ENCODE measurements around the gene CTDSP1. TPM values are rescaled to one million over a fixed set of nuclear protein-coding genes. Genes with fewer than 3 reads are reported as not detected.
A peak's percentile ranks its signal among the peaks of the same experiment; 100 is the strongest.

The CTDSP1 gene
- total and polyA plus RNA-seq, 2 experiments from 2014 or later = 53.1 to 124 TPM

GRCh38 chr2:218444692-218445357 is 45.2 kb downstream of the CTDSP1 start:
- H3K4me2 ChIP-seq = peak overlapping the region; percentile 32
- no peaks in the 10 kb centered on the region for H3K36me3 ChIP-seq (replicated peaks; ENCODE audit: insufficient read depth, low read depth)
- H3K4me1 ChIP-seq (ENCODE audit: insufficient read depth) = peaks cover 23% of the 10 kb centered on the region
- 85% methylated on average over 7 of the region's 7 CpGs for WGBS (ENCODE audit: low lambda C conversion rate, missing lambda C conversion rate)
- H3K79me2 ChIP-seq = no peaks in the 10 kb centered on the region
- H2AFZ ChIP-seq = no peak overlapping the region
- H4K20me1 ChIP-seq (ENCODE audit: insufficient read depth, poor library complexity, severe bottlenecking) = no peaks in the 10 kb centered on the region
- H3K4me3 ChIP-seq = no peak overlapping the region
- peak overlapping the region; percentile 83 for H3K27ac ChIP-seq
- no peaks in the 10 kb centered on the region for H3K9me3 ChIP-seq (ENCODE audit: low read depth)
- no peak for TF ChIP-seq EZH2 (IDR thresholded peaks at IDR 0.05; ENCODE audit: borderline replicate concordance)
- TF ChIP-seq EZH2phosphoT487 (IDR thresholded peaks at IDR 0.05; ENCODE audit: low read depth, severe bottlenecking, unreplicated experiment) = no peak
- no peak for TF ChIP-seq CTCF (IDR thresholded peaks at IDR 0.05; ENCODE audit: poor library complexity)
- no peaks in the 10 kb centered on the region for H3K27me3 ChIP-seq
- DNase-seq (ENCODE audit: low spot score) = peak; percentile 79
- H3K9me2 ChIP-seq (replicated peaks; ENCODE audit: insufficient read depth) = no peaks in the 10 kb centered on the region

- H3K4me2 ChIP-seq = no peak overlapping the region
- peaks cover 23% of the 10 kb centered on the region for H3K4me1 ChIP-seq (ENCODE audit: insufficient read depth)
- H3K79me2 ChIP-seq = no peaks in the 10 kb centered on the region
- no peaks in the 10 kb centered on the region for H3K9me2 ChIP-seq (replicated peaks; ENCODE audit: insufficient read depth)
- H3K27ac ChIP-seq = peak overlapping the region; percentile 83
- no peak overlapping the region for H2AFZ ChIP-seq
- no peak for TF ChIP-seq EZH2 (IDR thresholded peaks at IDR 0.05; ENCODE audit: borderline replicate concordance)
- no peak for TF ChIP-seq EZH2phosphoT487 (IDR thresholded peaks at IDR 0.05; ENCODE audit: low read depth, severe bottlenecking, unreplicated experiment)
- no peak for TF ChIP-seq CTCF (IDR thresholded peaks at IDR 0.05; ENCODE audit: poor library complexity)
- H3K9me3 ChIP-seq (ENCODE audit: low read depth) = no peaks in the 10 kb centered on the region
- H3K36me3 ChIP-seq (replicated peaks; ENCODE audit: insufficient read depth, low read depth) = no peaks in the 10 kb centered on the region
- no peaks in the 10 kb centered on the region for H3K27me3 ChIP-seq
- no peak overlapping the region for H3K4me3 ChIP-seq
- DNase-seq (ENCODE audit: low spot score) = no peak
- H4K20me1 ChIP-seq (ENCODE audit: insufficient read depth, poor library complexity, severe bottlenecking) = no peaks in the 10 kb centered on the region
These were observed 45.9 kb downstream of the CTDSP1 start for GRCh38 chr2:218445602-218446001.

- no peak overlapping the region for H3K4me3 ChIP-seq
- H3K36me3 ChIP-seq (replicated peaks; ENCODE audit: insufficient read depth, low read depth) = no peaks in the 10 kb centered on the region
- H3K4me2 ChIP-seq = no peak overlapping the region
- peak overlapping the region; percentile 54 for H3K27ac ChIP-seq
- no peak overlapping the region for H2AFZ ChIP-seq
- no peaks in the 10 kb centered on the region for H3K79me2 ChIP-seq
- no peak for DNase-seq (ENCODE audit: low spot score)
- no peaks in the 10 kb centered on the region for H3K9me3 ChIP-seq (ENCODE audit: low read depth)
- no peak for TF ChIP-seq EZH2phosphoT487 (IDR thresholded peaks at IDR 0.05; ENCODE audit: low read depth, severe bottlenecking, unreplicated experiment)
- no peak for TF ChIP-seq CTCF (IDR thresholded peaks at IDR 0.05; ENCODE audit: poor library complexity)
- TF ChIP-seq EZH2 (IDR thresholded peaks at IDR 0.05; ENCODE audit: borderline replicate concordance) = no peak
- no peaks in the 10 kb centered on the region for H3K9me2 ChIP-seq (replicated peaks; ENCODE audit: insufficient read depth)
- no peaks in the 10 kb centered on the region for H4K20me1 ChIP-seq (ENCODE audit: insufficient read depth, poor library complexity, severe bottlenecking)
- 92% methylated on average over 6 of the region's 6 CpGs for WGBS (ENCODE audit: low lambda C conversion rate, missing lambda C conversion rate)
- H3K27me3 ChIP-seq = no peaks in the 10 kb centered on the region
- H3K4me1 ChIP-seq (ENCODE audit: insufficient read depth) = peaks cover 23% of the 10 kb centered on the region
These were observed 46.9 kb downstream of the CTDSP1 start for GRCh38 chr2:218446547-218446946.

Measured in hepatocyte (in vitro differentiated cells).